H9 (cell line): ENCODE data around the gene SPOCD1. TPM values are rescaled to one million over a fixed set of nuclear protein-coding genes. Genes with fewer than 3 reads are reported as not detected.

Source experiments
- DNase-seq: peaks from one replicate; pipeline ENCODE4 v3.0.0-alpha.2; 2017
- H2AFZ ChIP-seq: one replicate; pipeline ENCODE4 v1.6.1; 2013; ENCODE audit warnings: mild to moderate bottlenecking, low read length, control low read depth, moderate library complexity
- H2AK5ac ChIP-seq: 2 replicates; pipeline ENCODE4 v1.6.1; 2013; ENCODE audit warnings: low read length, control low read depth, mixed read lengths; ENCODE audit not compliant: insufficient read length
- H2BK120ac ChIP-seq: one replicate; pipeline ENCODE4 v1.6.1; 2013; ENCODE audit warnings: low read depth, mild to moderate bottlenecking, low read length, control low read depth, inconsistent platforms; ENCODE audit not compliant: poor library complexity, severe bottlenecking
- H2BK12ac ChIP-seq: 2 replicates; pipeline ENCODE4 v1.6.1; 2013; ENCODE audit warnings: low read length, control low read depth, mixed read lengths, low read depth; ENCODE audit not compliant: insufficient read length
- H2BK15ac ChIP-seq: 2 replicates; pipeline ENCODE4 v1.6.1; 2013; ENCODE audit warnings: low read depth, low read length, control low read depth
- H2BK20ac ChIP-seq: one replicate; pipeline ENCODE4 v1.6.1; 2013; ENCODE audit warnings: low read depth, mild to moderate bottlenecking, low read length, control low read depth, inconsistent platforms; ENCODE audit not compliant: poor library complexity, severe bottlenecking
- H2BK5ac ChIP-seq: 2 replicates; pipeline ENCODE4 v1.6.1; 2013; ENCODE audit warnings: low read length, control low read depth, mixed read lengths; ENCODE audit not compliant: insufficient read length
- H3K14ac ChIP-seq: 2 replicates; pipeline ENCODE4 v1.6.1; 2013; ENCODE audit warnings: low read length, control low read depth; ENCODE audit not compliant: insufficient read depth
- H3K18ac ChIP-seq: 2 replicates; pipeline ENCODE4 v1.6.1; 2013; ENCODE audit warnings: low read depth, mild to moderate bottlenecking, mixed read lengths, low read length, control low read depth; ENCODE audit not compliant: insufficient read length
- H3K23ac ChIP-seq: 2 replicates; pipeline ENCODE4 v1.6.1; 2013; ENCODE audit warnings: low read length, control low read depth, mixed read lengths, low read depth; ENCODE audit not compliant: insufficient read length
- H3K23me2 ChIP-seq: 2 replicates; pipeline ENCODE4 v1.6.1; 2013; ENCODE audit warnings: low read depth, mild to moderate bottlenecking, mixed read lengths, low read length, control low read depth; ENCODE audit not compliant: insufficient read length, poor library complexity, severe bottlenecking
- H3K27ac ChIP-seq: 2 replicates; pipeline ENCODE4 v1.5.1; 2013; ENCODE audit warnings: low read length, control low read depth, mixed read lengths, low read depth; ENCODE audit not compliant: insufficient read length
- H3K27me3 ChIP-seq: 2 replicates; pipeline ENCODE4 v1.6.1; 2013; ENCODE audit warnings: low read length, control low read depth, inconsistent platforms; ENCODE audit not compliant: insufficient read depth
- H3K4ac ChIP-seq: 2 replicates; pipeline ENCODE4 v1.6.1; 2013; ENCODE audit warnings: low read depth, mild to moderate bottlenecking, control low read depth, inconsistent platforms, low read length, moderate library complexity
- H3K4me1 ChIP-seq: 2 replicates; pipeline ENCODE4 v1.6.1; 2013; ENCODE audit warnings: low read length, control low read depth, inconsistent platforms; ENCODE audit not compliant: insufficient read depth
- H3K4me2 ChIP-seq: 2 replicates; pipeline ENCODE4 v1.6.1; 2013; ENCODE audit warnings: low read length, control low read depth, mixed read lengths; ENCODE audit not compliant: insufficient read length, insufficient read depth
- H3K56ac ChIP-seq: 2 replicates; pipeline ENCODE4 v1.6.1; 2013; ENCODE audit warnings: low read depth, mild to moderate bottlenecking, mixed read lengths, low read length, control low read depth; ENCODE audit not compliant: insufficient read length
- H3K79me1 ChIP-seq: 2 replicates; pipeline ENCODE4 v1.6.1; 2013; ENCODE audit warnings: low read depth, mild to moderate bottlenecking, moderate library complexity, low read length, control low read depth, inconsistent platforms; ENCODE audit not compliant: insufficient read depth, poor library complexity, severe bottlenecking
- H3K79me2 ChIP-seq: 2 replicates; pipeline ENCODE4 v1.6.1; 2013; ENCODE audit warnings: low read length, control low read depth, inconsistent platforms; ENCODE audit not compliant: insufficient read depth
- H3K9ac ChIP-seq: 2 replicates; pipeline ENCODE4 v1.6.1; 2013; ENCODE audit warnings: low read length, control low read depth, mixed read lengths; ENCODE audit not compliant: insufficient read length; ENCODE audit errors: extremely low read depth
- H3K9me3 ChIP-seq: one replicate; pipeline ENCODE4 v1.6.1; 2013; ENCODE audit warnings: low read depth, low read length, inconsistent platforms; ENCODE audit not compliant: control insufficient read depth
- H3T11ph ChIP-seq: one replicate; pipeline ENCODE4 v1.6.1; 2013; ENCODE audit warnings: mild to moderate bottlenecking, low read length, control low read depth, inconsistent platforms
- H4K20me1 ChIP-seq: one replicate; pipeline ENCODE4 v1.6.1; 2013; ENCODE audit not compliant: control insufficient read depth, insufficient read length, insufficient read depth
- H4K5ac ChIP-seq: 2 replicates; pipeline ENCODE4 v1.6.1; 2013; ENCODE audit warnings: low read depth, mild to moderate bottlenecking, mixed read lengths, low read length, control low read depth; ENCODE audit not compliant: insufficient read length
- H4K8ac ChIP-seq: replicated peaks from 2 replicates; pipeline ENCODE4 v1.6.1; 2013; ENCODE audit warnings: low read length, control low read depth, mixed read lengths, low read depth; ENCODE audit not compliant: insufficient read length
- H4K91ac ChIP-seq: 2 replicates; pipeline ENCODE4 v1.6.1; 2013; ENCODE audit warnings: low read depth, mild to moderate bottlenecking, moderate library complexity, mixed read lengths, low read length, control low read depth; ENCODE audit not compliant: insufficient read length
- H3K27ac Mint-ChIP-seq, 3 experiments: 2 replicates in 2 of 3; 3 replicates in 1 of 3; pipeline ENCODE4 v1.8.0; 2020 to 2021; ENCODE audit warnings: mixed read lengths in 3 of 3, mild to moderate bottlenecking in 1 of 3, moderate library complexity in 1 of 3
- H3K27me3 Mint-ChIP-seq: 2 replicates; pipeline ENCODE4 v1.8.0; 2021; ENCODE audit warnings: low read depth, mild to moderate bottlenecking, moderate library complexity, mixed read lengths
- H3K36me3 Mint-ChIP-seq, 3 experiments: 2 replicates in 2 of 3; 3 replicates in 1 of 3; pipeline ENCODE4 v1.8.0; 2020 to 2021; ENCODE audit warnings: low read depth in 3 of 3, mixed read lengths in 3 of 3; ENCODE audit not compliant: insufficient read depth in 1 of 3
- H3K4me1 Mint-ChIP-seq, 2 experiments: 2 replicates each; pipeline ENCODE4 v1.8.0; 2020; ENCODE audit warnings: mixed read lengths in 2 of 2
- H3K4me3 Mint-ChIP-seq, 2 experiments: 2 replicates in 1 of 2; 3 replicates in 1 of 2; pipeline ENCODE4 v1.8.0; 2020 to 2021; ENCODE audit warnings: mild to moderate bottlenecking in 2 of 2, mixed read lengths in 2 of 2, moderate library complexity in 1 of 2
- H3K9me3 Mint-ChIP-seq, 2 experiments: 2 replicates in 1 of 2; 3 replicates in 1 of 2; pipeline ENCODE4 v1.8.0; 2020; ENCODE audit warnings: mild to moderate bottlenecking in 2 of 2, mixed read lengths in 2 of 2, moderate library complexity in 1 of 2
- CTCF ChIP-seq: fragments of 200-600 bp; sonication (generic); conservative IDR thresholded peaks from 3 replicates; pipeline ENCODE4 v1.8.0; 2021; ENCODE audit warnings: antibody characterized with exemption, mild to moderate bottlenecking
- WGBS: extraction: QIAGEN DNeasy Blood & Tissue Kit; methylation state at CpG from one replicate; pipeline ENCODE4 v1.1.7; 2013; ENCODE audit warnings: missing lambda C conversion rate, low lambda C conversion rate, mixed read lengths; ENCODE audit not compliant: insufficient read length; ENCODE audit errors: extremely low coverage; 5-methylcytosine and 5-hydroxymethylcytosine counted together
- total RNA-seq: library from RNA; stranded (reverse); gene quantifications from 2 replicates; pipeline ENCODE4 v1.2.1, GENCODE V29; 2021

The SPOCD1 gene
- total RNA-seq, 1 experiment from 2014 or later = 1.5 TPM

- no peak overlapping the region for H2AFZ ChIP-seq
- no peak overlapping the region for H4K5ac ChIP-seq
- H2AK5ac ChIP-seq = no peak overlapping the region
- no peaks in the 10 kb centered on the region for H4K20me1 ChIP-seq
- Mint-ChIP-seq H3K36me3 (no peaks in the 10 kb centered on the region), H3K4me3 (peak overlapping the region in 1 of 2 experiments; percentile 81; a peak in 1 of 5 replicates), H3K9me3 (no peaks in the 10 kb centered on the region), H3K27ac (peak overlapping the region in 2 of 3 experiments; percentile 62 to 86; a peak in 2 of 7 replicates), H3K27me3 (no peaks in the 10 kb centered on the region; the same call in 1 of the 2 replicates), H3K4me1 (peaks cover 19 to 29% of the 10 kb centered on the region in 2 experiments)
- peaks cover 6% of the 10 kb centered on the region; the same call in 1 of the 2 replicates for H3K4me1 ChIP-seq
- no peak overlapping the region for H2BK12ac ChIP-seq
- WGBS = no CpG with 5 or more reads among the region's 3 CpGs
- no peak overlapping the region for H3K18ac ChIP-seq
- no peak overlapping the region for H3K4me2 ChIP-seq
- no peaks in the 10 kb centered on the region for H3K79me1 ChIP-seq
- no peak for TF ChIP-seq CTCF
- H3K23me2 ChIP-seq = peaks cover 6% of the 10 kb centered on the region
- no peak overlapping the region for H2BK20ac ChIP-seq
- H4K91ac ChIP-seq = no peak overlapping the region
- H3T11ph ChIP-seq = no peak overlapping the region
- no peaks in the 10 kb centered on the region for H3K27me3 ChIP-seq
- no peak overlapping the region for H3K23ac ChIP-seq
- no peak overlapping the region for H2BK5ac ChIP-seq
- H2BK15ac ChIP-seq = no peak overlapping the region
- no peak overlapping the region for H4K8ac ChIP-seq
- DNase-seq = peak; percentile 23
- H3K9ac ChIP-seq = no peak overlapping the region
- H3K4ac ChIP-seq = no peak overlapping the region
- no peaks in the 10 kb centered on the region for H3K9me3 ChIP-seq
- no peak overlapping the region for H2BK120ac ChIP-seq
- H3K27ac ChIP-seq = no peak overlapping the region
- no peak overlapping the region for H3K14ac ChIP-seq
- H3K79me2 ChIP-seq = no peaks in the 10 kb centered on the region
- H3K56ac ChIP-seq = no peak overlapping the region
Observed at GRCh38 chr1:31787261-31787660, 28.6 kb downstream of the SPOCD1 start.
